ENCODE data around the gene IMPA2.

DNA sequence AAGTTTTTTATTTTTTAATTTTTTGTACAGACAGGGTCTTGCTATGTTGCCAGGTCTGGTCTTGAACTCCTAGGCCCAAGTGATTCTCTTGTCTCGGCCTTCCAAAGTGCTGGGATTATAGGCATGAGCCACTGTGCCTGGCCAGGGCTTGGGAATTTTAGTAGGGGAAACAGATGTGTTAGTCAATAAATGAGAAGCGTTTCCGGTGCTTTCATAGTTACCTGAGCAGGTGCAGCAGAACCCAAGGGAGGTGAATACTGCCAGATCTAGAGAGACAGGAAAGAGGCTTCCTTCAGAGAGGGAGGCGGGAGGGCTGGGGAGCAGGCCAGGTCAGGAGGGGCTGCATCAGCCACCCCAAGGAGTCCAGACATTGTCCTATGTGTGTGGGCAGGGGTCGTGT is 30.5 kb upstream of the IMPA2 start:
- TF ChIP-seq CTCF (IDR thresholded peaks at IDR 0.05) (no peak), POLR2A (IDR thresholded peaks at IDR 0.05) (no peak)
